K562 (cell line): Measurements from ENCODE around the gene GEMIN5. TPM values are rescaled to one million over a fixed set of nuclear protein-coding genes. Genes with fewer than 3 reads are reported as not detected.

Source experiments
- HDAC1 ChIP-seq, 2 experiments: fragments of 450-650 bp; IDR thresholded peaks; 2 replicates each; pipeline ENCODE4 v1.6.1; 2016 to 2017; ENCODE audit warnings: inconsistent platforms in 1 of 2, mild to moderate bottlenecking in 1 of 2, moderate library complexity in 1 of 2
- SNRNP70 ChIP-seq: fragments of 200-400 bp; formaldehyde crosslinking; optimal IDR thresholded peaks from 2 replicates; pipeline ENCODE3; 2017; ENCODE audit warnings: low read depth, low read length
- ZBTB17 ChIP-seq: fragments of 450-650 bp; formaldehyde crosslinking; IDR thresholded peaks from 2 replicates; pipeline ENCODE4 v1.4.0; 2020; ENCODE audit warnings: mild to moderate bottlenecking
- ZNF121 ChIP-seq: sonication (generic); formaldehyde crosslinking; conservative IDR thresholded peaks from 2 replicates; pipeline ENCODE4 v1.8.0; 2022; ENCODE audit warnings: missing genetic modification reagents
- ZNF354B ChIP-seq: fragments of 250-450 bp; sonication (Bioruptor Pico); IDR thresholded peaks from 2 replicates; pipeline ENCODE4 v1.4.0; 2020
- polyA plus RNA-seq, 8 experiments: library from polyadenylated mRNA; depleted of rRNA in 4 of 8; stranded (reverse) in 5 of 8; unstranded in 3 of 8; fragments of >200 nt; fragmentation: Nextera tagmentation in 2 of 8; fragmentation: Illumina TruSeq in 1 of 8; extraction: Ambion mirVana in 2 of 8; extraction: Trizol in 1 of 8; gene quantifications; 2 replicates each; pipeline versions ENCODE4 v1.2.1 to v1.2.3, GENCODE V29; 2011 to 2014; ENCODE audit warnings: inconsistent platforms in 1 of 8, missing spikeins in 1 of 8
- total RNA-seq, 7 experiments: library from RNA; depleted of rRNA in 6 of 7; stranded (reverse); fragments of >200 nt in 6 of 7; fragmentation: Illumina TruSeq in 2 of 7; extraction: Trizol in 2 of 7; gene quantifications; 2 replicates each; pipeline versions ENCODE4 v1.2.1 to v1.2.3, GENCODE V29; 2011 to 2021; ENCODE audit warnings: low replicate concordance in 1 of 7
- TF ChIP-seq, protein P1 (sequence below): fragments of 450-650 bp; IDR thresholded peaks from one replicate; pipeline ENCODE4 v1.6.1; 2018; ENCODE audit warnings: mild to moderate bottlenecking, moderate library complexity; ENCODE audit not compliant: partially characterized antibody

The GEMIN5 gene
- total and polyA plus RNA-seq, 9 of the 15 experiments (the other 6 are each of a cell fraction or from before 2014, with no cell fraction given), result 10.3 to 48.2 (median 34.7) TPM

DNA sequence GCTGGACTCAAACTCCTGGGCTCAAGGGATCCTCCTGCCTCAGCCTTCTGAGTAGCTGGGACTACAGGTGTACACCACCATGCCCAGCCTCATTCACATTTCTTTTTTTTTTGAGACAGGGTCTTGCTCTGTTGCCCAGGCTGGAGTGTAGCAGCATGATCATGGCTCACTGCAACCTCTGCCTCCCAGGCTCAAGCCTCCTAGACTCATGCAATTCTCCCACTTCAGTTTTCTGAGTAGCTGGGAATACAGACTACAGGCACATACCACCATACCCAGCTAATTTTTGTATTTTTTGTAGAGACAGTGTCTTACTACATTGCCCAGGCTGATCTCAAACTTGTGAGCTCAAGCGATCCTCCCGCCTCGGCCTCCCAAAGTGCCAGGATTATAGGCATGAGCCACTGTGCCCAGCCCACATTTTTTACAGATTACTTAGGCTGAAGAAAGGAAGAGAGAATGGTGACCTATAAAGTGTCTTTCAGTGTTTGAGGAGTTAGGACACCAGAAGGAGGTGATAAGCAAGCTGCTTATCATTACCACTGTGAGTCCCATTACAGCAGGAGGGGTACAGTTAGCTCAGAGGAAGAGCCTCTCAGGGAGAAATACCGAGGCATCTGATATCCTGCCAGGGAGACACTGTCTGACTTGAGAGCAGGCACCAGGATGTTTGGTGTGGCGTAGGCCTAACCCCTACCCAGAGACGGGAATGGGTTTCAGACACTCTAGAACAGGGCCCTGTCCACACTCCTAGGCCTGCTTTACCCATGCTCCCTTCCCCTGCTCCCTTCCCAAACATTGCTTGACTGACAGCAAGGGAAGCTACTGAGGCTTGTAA is 97.4 kb downstream of the GEMIN5 start (continued):
- TF ChIP-seq ZNF121 (peak; percentile 92), HDAC1 (IDR thresholded peaks at IDR 0.05) (peak in 1 of 2 experiments; percentile 75; a peak in 1 of 4 replicates), ZBTB17 (CRISPR knock-in tag) (peak; percentile 39; the same call in 1 of the 2 replicates), ZNF354B (CRISPR knock-in tag) (no peak), SNRNP70 (no peak)
- TF ChIP-seq, protein P1, sequence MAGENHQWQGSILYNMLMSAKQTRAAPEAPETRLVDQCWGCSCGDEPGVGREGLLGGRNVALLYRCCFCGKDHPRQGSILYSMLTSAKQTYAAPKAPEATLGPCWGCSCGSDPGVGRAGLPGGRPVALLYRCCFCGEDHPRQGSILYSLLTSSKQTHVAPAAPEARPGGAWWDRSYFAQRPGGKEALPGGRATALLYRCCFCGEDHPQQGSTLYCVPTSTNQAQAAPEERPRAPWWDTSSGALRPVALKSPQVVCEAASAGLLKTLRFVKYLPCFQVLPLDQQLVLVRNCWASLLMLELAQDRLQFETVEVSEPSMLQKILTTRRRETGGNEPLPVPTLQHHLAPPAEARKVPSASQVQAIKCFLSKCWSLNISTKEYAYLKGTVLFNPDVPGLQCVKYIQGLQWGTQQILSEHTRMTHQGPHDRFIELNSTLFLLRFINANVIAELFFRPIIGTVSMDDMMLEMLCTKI, result no peak

Other genes with a start within 250 kb of the GEMIN5 start
- 80.4 and 108 TPM in 2 replicates for gene LARP1, start 182.8 kb downstream of the GEMIN5 start, total RNA-seq (2014; rRNA removed)
- 103 and 123 TPM in 2 replicates for gene LARP1, start 182.8 kb downstream of the GEMIN5 start, total RNA-seq (2014; rRNA removed; fragmentation: Illumina TruSeq; extraction: Trizol)
- gene LARP1, start 182.8 kb downstream of the GEMIN5 start, total RNA-seq (2015; rRNA removed; fragmentation: Illumina TruSeq; extraction: Trizol), result 92.0 and 99.1 TPM in 2 replicates
- gene LARP1, start 182.8 kb downstream of the GEMIN5 start, total RNA-seq (2021), result 267 and 300 TPM in 2 replicates
- 74.2 and 82.6 TPM in 2 replicates for gene LARP1, start 182.8 kb downstream of the GEMIN5 start, polyA plus RNA-seq (2011; rRNA removed)
- gene LARP1, start 182.8 kb downstream of the GEMIN5 start, polyA plus RNA-seq (2014; fragmentation: Illumina TruSeq; extraction: Trizol), result 184 and 201 TPM in 2 replicates
- gene LARP1, start 182.8 kb downstream of the GEMIN5 start, polyA plus RNA-seq (2014; fragmentation: Nextera tagmentation; extraction: Ambion mirVana), result 10 to 100 TPM; 22.6 to 54.7 TPM
- 113 and 114 TPM in 2 replicates for gene LARP1, start 182.8 kb downstream of the GEMIN5 start, polyA plus RNA-seq (2014; rRNA removed)
- gene FAXDC2, start 87.6 kb downstream of the GEMIN5 start, total RNA-seq (2014; rRNA removed), result 9.8 and 12.1 TPM in 2 replicates
- gene FAXDC2, start 87.6 kb downstream of the GEMIN5 start, total RNA-seq (2014; rRNA removed; fragmentation: Illumina TruSeq; extraction: Trizol), result 14.3 and 16.2 TPM in 2 replicates
- gene FAXDC2, start 87.6 kb downstream of the GEMIN5 start, total RNA-seq (2015; rRNA removed; fragmentation: Illumina TruSeq; extraction: Trizol), result 6.2 and 7.4 TPM in 2 replicates
- 12.0 and 13.1 TPM in 2 replicates for gene FAXDC2, start 87.6 kb downstream of the GEMIN5 start, total RNA-seq (2021)
- 21.4 and 24.0 TPM in 2 replicates for gene FAXDC2, start 87.6 kb downstream of the GEMIN5 start, polyA plus RNA-seq (2011; rRNA removed)
- gene FAXDC2, start 87.6 kb downstream of the GEMIN5 start, polyA plus RNA-seq (2014; fragmentation: Illumina TruSeq; extraction: Trizol), result 23.7 and 30.0 TPM in 2 replicates
- gene FAXDC2, start 87.6 kb downstream of the GEMIN5 start, polyA plus RNA-seq (2014; fragmentation: Nextera tagmentation; extraction: Ambion mirVana), result 1 to 10 TPM; 2.4 to 3.5 TPM
- 9.9 and 13.8 TPM in 2 replicates for gene FAXDC2, start 87.6 kb downstream of the GEMIN5 start, polyA plus RNA-seq (2014; rRNA removed)
- 52.6 and 55.4 TPM in 2 replicates for gene CNOT8, start 79.6 kb downstream of the GEMIN5 start, total RNA-seq (2014; rRNA removed)
- 53.6 and 64.3 TPM in 2 replicates for gene CNOT8, start 79.6 kb downstream of the GEMIN5 start, total RNA-seq (2014; rRNA removed; fragmentation: Illumina TruSeq; extraction: Trizol)
- 40.2 and 42.0 TPM in 2 replicates for gene CNOT8, start 79.6 kb downstream of the GEMIN5 start, total RNA-seq (2015; rRNA removed; fragmentation: Illumina TruSeq; extraction: Trizol)
- 47.7 and 51.8 TPM in 2 replicates for gene CNOT8, start 79.6 kb downstream of the GEMIN5 start, total RNA-seq (2021)
- 67.7 and 68.9 TPM in 2 replicates for gene CNOT8, start 79.6 kb downstream of the GEMIN5 start, polyA plus RNA-seq (2011; rRNA removed)
- 56.6 and 60.5 TPM in 2 replicates for gene CNOT8, start 79.6 kb downstream of the GEMIN5 start, polyA plus RNA-seq (2014; fragmentation: Illumina TruSeq; extraction: Trizol)
- gene CNOT8, start 79.6 kb downstream of the GEMIN5 start, polyA plus RNA-seq (2014; fragmentation: Nextera tagmentation; extraction: Ambion mirVana), result 10 to 100 TPM; 15.2 to 17.5 TPM
- gene CNOT8, start 79.6 kb downstream of the GEMIN5 start, polyA plus RNA-seq (2014; rRNA removed), result 49.7 and 52.1 TPM in 2 replicates
- gene MRPL22, start 2.9 kb upstream of the GEMIN5 start, total RNA-seq (2014; rRNA removed), result 49.0 and 54.0 TPM in 2 replicates
- gene MRPL22, start 2.9 kb upstream of the GEMIN5 start, total RNA-seq (2014; rRNA removed; fragmentation: Illumina TruSeq; extraction: Trizol), result 42.9 and 48.2 TPM in 2 replicates
- gene MRPL22, start 2.9 kb upstream of the GEMIN5 start, total RNA-seq (2015; rRNA removed; fragmentation: Illumina TruSeq; extraction: Trizol), result 40.4 and 41.1 TPM in 2 replicates
- gene MRPL22, start 2.9 kb upstream of the GEMIN5 start, total RNA-seq (2021), result 90.3 and 98.4 TPM in 2 replicates
- gene MRPL22, start 2.9 kb upstream of the GEMIN5 start, polyA plus RNA-seq (2011; rRNA removed), result 86.3 and 114 TPM in 2 replicates
- 67.0 and 102 TPM in 2 replicates for gene MRPL22, start 2.9 kb upstream of the GEMIN5 start, polyA plus RNA-seq (2014; fragmentation: Illumina TruSeq; extraction: Trizol)
- 100 to 1,000 TPM; 411 to 424 TPM for gene MRPL22, start 2.9 kb upstream of the GEMIN5 start, polyA plus RNA-seq (2014; fragmentation: Nextera tagmentation; extraction: Ambion mirVana)
- gene MRPL22, start 2.9 kb upstream of the GEMIN5 start, polyA plus RNA-seq (2014; rRNA removed), result 143 and 151 TPM in 2 replicates
- gene KIF4B, start 75.5 kb upstream of the GEMIN5 start, total RNA-seq (2014; rRNA removed), result 0.04 and 0.05 TPM in 2 replicates
- gene KIF4B, start 75.5 kb upstream of the GEMIN5 start, total RNA-seq (2014; rRNA removed; fragmentation: Illumina TruSeq; extraction: Trizol), result 0.06 and 0.07 TPM in 2 replicates
- gene KIF4B, start 75.5 kb upstream of the GEMIN5 start, total RNA-seq (2015; rRNA removed; fragmentation: Illumina TruSeq; extraction: Trizol), result 0.07 and 0.08 TPM in 2 replicates
- 0.07 TPM in 1 of 2 replicates, not detected in the other for gene KIF4B, start 75.5 kb upstream of the GEMIN5 start, total RNA-seq (2021)
- gene KIF4B, start 75.5 kb upstream of the GEMIN5 start, polyA plus RNA-seq (2011; rRNA removed), result 0.06 and 0.07 TPM in 2 replicates
- 0.03 and 0.09 TPM in 2 replicates for gene KIF4B, start 75.5 kb upstream of the GEMIN5 start, polyA plus RNA-seq (2014; fragmentation: Illumina TruSeq; extraction: Trizol)
- gene KIF4B, start 75.5 kb upstream of the GEMIN5 start, polyA plus RNA-seq (2014; fragmentation: Nextera tagmentation; extraction: Ambion mirVana), result under 1 TPM in 1 of 2 experiments, not detected in 1; 0.01 TPM
- gene KIF4B, start 75.5 kb upstream of the GEMIN5 start, polyA plus RNA-seq (2014; rRNA removed), result not detected in 2 replicates